Activated T-helper 1 cell treated with anti-CD3 and anti-CD28 coated beads, Interleukin-2, amount 50 U/mL, for 16 hours (primary cell): ENCODE measurements around the gene OR5H1.
"Not testable (repeated sequence)": the region's sequence is repeated elsewhere in the genome, so short reads cannot be mapped to it uniquely, and the experiment has no call there.

Experiments
- DNase-seq, 2 donors: peaks; one replicate each; pipeline ENCODE4 v3.0.0-alpha.2; 2020; ENCODE audit warnings: low read depth in 1 of 2, low spot score in 1 of 2

The OR5H1 gene

DNA sequence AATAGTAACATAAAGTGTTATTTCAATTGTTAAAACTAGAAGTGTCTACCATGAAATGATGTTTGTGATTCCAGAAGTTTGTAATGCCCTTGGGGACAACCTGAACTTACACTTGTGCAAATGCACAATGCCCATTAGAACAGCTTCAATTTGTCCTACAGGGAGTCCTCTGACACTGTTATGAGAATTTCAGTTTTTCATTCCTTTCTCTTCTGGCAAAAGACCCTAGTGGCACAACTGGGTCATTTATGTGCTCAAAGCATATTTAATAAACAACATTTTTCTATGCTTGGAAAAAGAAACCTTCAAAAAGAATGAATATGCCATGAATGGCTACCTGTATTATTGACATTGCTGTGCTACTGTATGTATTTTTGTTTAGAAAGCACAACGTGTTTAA, at the start of gene OR5H1:
TSS of gene OR5H1 (plus strand) at position 301 of the 400 bp plus-strand sequence. CDS start 1,977 bp downstream, outside the sequence.
- DNase-seq, result no peak

DNA sequence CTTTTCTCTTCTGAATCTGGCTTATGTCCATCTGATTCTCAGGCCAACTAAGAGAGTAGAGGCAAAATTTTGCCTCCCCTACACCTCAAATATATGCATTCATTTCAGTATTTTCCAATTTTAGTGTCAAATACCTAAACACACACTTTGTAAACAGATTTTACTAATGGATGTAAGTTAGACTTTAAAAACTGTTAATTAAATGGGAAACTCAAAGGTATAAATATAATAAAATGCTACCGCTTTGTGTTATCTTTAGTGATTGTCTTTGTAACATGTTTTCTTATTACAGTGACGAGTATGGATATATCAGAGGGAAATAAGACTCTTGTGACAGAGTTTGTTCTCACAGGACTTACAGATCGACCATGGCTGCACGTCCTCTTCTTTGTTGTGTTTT, 43.6 kb upstream of the OR5H1 start, which contains the start of gene OR5AC2:
TSS of gene OR5AC2 (plus strand) at position 301 of the 400 bp plus-strand sequence. CDS start at position 301, 0 bp downstream.
- DNase-seq, result no peak

DNA sequence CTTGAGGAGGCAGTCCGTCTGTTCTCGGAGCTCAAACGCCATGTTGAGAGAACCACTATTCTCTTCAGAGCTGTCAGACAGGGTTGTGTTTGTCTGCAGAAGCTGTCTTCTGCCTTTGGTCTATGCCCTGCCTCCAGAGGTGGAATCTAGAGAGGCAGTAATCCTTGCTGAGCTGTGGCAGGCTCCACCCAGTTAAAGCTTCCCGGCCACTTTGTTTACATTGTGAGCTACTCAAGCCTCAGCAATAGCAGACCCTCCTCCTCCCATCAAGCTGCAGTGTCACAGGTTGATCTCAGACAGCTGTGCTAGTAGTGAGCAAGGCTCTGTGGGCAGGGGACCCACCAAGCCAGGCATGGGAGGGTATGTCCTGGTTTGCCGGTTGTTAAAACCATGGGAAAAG, 34.6 kb upstream of the OR5H1 start:
- DNase-seq, result no peak

DNA sequence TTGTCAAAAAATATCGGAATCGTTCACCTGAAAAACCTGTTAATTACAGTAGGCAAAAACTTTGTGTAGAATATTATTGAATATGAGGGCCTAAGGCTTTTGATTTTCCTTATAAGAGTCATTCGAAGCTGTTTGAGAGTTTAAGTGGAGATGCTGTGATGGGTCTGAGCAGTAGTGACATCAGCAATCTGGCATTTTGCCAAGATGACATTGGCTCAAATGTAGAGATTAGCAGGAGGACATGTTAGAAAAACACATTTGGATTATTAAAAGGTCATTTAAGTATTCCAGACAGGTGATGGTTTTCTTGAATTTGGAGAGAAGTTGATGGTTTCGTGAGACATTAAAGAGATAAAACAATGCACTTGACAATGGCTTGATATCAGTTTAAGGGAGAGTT, 30.7 kb upstream of the OR5H1 start:
- no peak for DNase-seq

DNA sequence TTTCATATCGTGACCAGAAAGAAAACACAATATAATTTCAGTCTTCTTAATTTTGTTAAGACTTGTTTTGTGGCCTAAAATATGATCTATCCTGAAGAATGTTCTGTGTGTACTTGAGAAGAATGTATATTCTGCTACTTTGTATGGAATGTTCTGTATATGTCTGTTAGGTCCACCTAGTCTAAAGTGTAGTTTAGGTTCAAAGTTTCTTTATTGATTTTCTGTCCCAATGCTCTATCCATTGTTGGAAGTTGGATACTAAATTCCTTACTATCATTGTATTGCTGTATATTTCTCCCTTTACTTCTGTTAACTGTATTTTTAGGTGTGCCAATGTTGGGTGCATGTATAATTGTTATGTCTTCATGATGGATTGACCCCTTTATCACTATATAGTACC, 22.4 kb upstream of the OR5H1 start:
- DNase-seq, result no peak

DNA sequence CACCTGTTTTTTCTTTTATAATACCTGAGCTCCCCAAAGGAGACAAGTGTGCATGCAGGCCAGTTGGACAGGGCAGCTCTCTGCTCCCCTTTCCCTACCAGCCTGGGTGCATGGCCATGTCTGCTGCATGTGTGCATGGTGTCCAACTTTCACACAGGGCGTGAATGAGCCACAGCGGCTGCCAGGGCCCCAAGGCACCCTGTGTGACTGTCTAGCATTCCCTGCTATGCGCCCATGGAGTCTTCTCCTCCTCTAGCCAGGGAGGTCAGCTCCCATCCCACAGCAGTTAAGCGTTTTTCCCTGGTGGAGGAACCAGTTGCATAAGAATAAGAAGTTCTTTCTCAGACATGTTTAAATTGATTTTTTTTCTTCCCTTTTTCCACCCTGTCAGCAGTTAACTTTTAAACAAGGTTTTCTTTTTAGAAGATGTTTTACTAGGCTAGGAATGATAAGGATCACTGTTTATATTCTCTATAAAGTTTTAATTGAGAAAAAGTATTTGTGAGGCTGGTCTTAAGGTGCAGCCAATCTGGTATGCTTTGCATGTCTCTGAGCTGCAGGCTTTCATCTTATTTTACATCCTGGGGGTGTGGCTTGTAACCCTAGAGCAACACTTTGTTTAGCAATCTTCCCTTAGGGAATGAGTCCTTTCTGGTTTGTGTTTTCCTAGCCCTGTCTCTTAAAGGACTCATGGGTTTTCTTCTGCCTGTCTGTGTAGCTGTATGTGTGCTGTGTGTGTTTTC, 20.5 kb upstream of the OR5H1 start:
- no peak for DNase-seq

DNA sequence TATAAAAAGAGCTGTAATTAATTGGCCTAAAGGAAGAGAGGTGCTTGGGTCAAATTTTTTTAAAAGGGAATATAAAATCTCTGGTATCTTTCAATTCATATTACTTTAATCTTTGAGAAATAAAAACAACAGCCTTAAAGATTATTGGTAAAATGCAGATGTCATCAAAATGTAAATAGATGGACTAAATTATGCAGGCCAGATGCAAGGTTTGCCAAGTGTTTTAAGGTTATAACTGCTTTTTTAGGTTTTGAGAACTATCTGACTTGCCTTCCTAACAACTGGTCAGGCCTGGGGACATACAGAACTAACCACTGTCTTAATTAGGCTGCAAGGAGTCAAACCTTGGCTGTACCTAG, 20.0 kb upstream of the OR5H1 start:
- no peak for DNase-seq

DNA sequence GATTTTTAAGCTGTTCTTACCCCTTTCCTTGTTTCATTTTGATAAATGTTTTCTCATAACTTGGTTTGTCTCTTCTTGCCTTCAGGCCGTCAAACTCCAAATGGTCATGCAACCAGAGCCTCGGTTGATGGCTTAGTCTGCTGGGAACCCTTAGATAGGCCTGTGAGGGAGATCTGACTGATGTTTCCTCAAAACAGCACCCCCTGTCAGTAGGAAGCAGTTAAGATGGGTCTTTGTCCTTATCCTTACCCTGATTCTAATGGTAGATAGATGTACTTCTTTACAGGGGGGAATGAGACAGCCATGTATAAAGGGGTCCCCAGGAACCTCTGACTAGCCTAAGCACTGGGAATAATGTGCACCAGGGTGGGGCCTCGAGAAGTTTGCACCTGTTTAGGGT, 16.3 kb upstream of the OR5H1 start:
- no peak for DNase-seq

DNA sequence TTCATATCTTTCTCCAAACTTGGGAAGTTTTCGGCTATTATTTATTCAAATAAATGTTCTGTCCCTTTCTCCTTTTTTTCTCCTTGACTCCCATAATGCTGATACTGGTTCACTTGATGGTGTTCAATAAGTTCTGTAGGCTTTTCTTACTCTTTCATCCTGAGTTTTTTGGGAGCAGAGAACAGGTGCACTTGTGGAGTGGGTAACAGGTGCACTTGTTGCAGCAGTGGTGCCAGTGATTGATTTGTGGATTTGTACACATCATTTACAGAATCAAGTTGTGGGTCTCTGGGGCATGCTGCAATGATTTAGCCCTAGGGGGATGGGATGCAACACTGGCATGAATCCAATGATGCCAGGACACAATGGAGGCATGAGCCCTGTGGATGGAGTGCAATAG, 14.8 kb upstream of the OR5H1 start:
- DNase-seq, result no peak

DNA sequence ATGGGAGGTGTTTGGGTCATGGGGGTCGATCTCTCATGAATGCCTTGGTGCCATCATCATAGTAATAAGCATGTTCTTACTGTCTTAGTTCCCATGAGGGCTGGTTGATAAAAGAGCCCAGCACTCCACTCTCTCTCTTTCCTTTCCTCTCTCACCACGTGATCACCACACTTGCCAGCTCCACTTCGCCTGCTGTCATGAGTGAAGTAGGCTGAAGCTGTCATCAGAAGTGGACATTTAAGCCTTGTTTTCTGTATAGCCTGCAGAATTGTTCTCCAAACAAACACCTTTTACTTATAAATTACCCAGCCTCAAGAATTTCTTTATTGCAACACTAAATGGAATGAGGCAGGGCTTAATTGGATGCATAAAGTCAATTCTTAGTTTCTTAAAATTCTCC, 6.1 kb downstream of the OR5H1 start:
- no peak for DNase-seq

DNA sequence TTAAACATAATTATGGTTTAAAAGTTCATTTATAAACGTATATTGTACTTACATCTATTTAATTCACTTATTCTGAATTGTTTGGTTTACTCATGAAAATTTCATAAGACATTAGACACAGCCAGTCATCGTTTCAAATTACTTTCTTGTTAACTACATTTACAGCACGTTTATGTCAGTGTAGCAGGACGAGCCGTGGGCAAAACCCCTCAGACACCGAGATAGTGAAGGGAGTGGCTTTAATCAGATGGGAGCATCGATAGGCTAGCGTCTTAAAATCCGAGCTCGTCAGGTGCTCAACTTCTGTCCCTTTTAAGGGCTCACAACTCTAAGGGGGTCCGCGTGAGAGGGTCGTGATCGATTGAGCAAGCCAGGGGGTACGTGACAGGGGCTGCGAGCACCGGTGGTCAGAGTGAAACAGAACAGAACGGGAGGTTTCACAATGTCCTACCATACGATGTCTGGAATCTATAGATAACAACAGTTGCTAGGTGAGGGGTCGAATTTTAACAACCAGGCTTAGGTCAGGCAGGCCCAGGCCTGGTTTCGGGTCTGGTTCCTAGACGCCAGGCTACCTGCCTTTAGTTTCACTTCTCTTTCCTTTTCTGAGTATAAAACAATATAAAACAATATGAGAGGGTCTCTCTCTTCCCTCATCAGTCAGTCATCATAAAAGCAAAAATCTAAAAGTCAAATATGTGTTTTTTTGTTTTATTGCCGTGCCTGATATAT, 7.5 kb downstream of the OR5H1 start:
- DNase-seq, result not testable (repeated sequence)

DNA sequence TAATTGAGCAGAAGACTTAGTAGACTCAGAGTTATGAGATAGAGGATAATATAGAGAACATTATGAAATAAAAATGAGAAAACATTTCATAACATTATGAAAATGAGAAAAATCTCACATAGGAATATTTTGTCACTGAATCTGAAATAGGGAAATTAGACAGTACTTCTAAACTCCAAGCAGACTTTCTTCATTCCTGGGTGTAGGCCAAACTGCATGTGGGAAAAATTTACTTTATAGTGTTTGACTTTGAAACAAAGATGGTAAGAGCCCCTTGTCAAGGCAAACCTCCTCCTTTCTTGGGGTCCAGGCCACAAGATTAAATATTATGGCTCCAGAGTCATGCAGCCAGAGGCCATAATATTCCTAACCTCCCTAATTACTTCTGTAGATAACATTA, 10.0 kb downstream of the OR5H1 start:
- no peak for DNase-seq

DNA sequence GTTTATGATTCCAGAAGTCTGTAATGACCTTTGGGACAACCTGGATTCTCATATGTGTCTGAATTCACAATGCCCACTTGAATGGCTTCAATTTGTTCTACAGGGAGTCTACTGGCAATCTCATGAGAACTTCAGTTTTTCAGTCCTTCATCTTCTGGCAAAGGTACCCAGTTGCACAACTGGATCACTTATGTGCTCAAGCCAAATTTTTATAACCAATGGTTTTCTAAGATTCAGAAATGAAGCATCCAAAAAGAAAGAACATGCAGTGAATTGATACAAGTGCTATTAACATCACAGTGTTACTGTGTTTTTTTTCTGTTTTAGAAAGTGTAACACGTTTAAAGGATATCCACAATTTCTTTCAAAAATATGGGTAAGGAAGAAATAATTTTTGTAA, 16.7 kb downstream of the OR5H1 start, which contains the start of gene OR5H14:
TSS of gene OR5H14 (plus strand) at position 301 of the 400 bp plus-strand sequence. CDS start 1,907 bp downstream, outside the sequence.
- no peak for DNase-seq

DNA sequence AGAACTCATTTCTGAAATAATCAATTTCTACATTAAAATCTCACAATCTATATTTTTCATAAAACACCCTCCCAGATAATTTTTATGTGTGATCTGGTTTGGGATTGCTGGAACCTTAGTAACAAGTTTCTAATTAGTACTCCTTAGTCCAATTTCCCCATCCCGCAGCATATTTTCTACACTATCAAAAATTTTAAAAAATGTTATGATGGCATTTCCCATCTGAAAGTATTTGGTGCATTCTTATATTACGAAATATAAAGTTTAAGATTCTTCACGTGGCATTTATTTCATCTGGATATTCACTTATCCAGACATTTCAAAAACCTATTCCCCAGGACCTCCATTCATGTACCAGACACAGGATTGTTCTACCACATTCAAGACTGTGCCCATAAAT, 18.2 kb downstream of the OR5H1 start:
- no peak for DNase-seq

DNA sequence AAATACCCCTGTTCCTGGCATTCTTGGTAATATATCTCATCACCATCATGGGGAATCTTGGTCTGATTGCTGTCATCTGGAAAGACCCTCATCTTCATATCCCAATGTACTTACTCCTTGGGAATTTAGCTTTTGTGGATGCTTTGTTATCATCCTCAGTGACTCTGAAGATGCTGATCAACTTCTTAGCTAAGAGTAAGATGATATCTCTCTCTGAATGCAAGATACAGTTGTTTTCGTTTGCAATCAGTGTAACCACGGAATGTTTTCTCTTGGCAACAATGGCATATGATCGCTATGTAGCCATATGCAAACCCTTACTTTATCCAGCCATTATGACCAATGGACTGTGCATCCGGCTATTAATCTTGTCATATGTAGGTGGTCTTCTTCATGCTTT, 18.9 kb downstream of the OR5H1 start:
- not testable (repeated sequence) for DNase-seq

DNA sequence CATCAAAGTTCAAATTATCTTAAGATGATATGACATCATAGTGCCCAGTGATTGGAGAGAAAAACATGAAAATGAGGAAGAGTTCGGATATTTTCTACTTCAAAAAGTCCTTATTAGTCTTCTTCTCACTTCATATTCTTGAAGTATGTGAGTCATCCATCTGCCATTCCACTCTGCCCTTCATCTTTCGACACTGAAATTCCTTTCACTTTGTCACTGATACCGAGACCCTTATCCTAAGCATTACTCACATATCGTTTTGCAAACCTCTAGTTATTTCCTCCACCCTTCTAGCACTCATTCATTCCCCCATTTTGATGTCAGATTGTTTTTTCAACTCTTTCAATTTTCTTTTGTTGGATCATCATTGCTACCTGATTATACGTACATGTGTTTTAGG, 20.7 kb downstream of the OR5H1 start:
- no peak for DNase-seq

DNA sequence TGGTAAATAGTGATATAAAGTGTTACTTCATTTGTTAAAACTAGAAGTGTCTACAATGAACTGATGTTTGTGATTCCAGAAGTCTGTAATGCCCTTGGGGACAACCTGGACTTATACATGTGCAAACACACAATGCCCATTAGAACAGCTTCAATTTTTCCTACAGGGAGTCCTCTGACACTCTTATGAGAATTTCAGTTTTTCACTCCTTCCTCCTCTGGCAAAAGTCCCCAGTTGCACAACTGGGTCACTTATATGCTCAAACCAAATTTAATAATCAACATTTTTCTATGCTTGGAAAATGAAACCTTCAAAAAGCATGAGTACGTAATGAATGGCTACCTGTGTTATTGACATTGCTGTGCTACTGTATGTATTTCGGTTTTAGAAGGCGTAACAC, 35.9 kb downstream of the OR5H1 start, which contains the start of gene OR5H15:
TSS of gene OR5H15 (plus strand) at position 301 of the 400 bp plus-strand sequence. CDS start 2,004 bp downstream, outside the sequence.
- no peak for DNase-seq

DNA sequence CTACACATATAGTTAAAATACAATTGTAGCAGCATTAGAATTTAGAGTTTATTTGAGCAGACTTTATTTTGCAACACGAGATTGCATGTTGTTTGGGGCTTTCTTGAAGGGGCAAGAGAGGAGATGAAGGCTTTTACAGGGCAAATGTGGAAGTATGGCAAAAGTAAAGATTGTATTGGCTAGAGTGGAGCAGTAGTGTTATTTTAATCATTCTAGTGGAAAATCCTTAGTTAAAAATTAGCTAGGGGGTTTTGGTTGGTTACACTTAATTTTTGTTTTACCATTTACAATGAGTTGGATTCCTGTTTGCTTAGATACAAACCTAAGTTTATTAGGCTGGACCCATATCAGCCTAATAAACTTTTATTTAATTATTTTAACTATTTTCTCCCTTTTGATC, 40.5 kb downstream of the OR5H1 start:
- DNase-seq, result no peak

DNA sequence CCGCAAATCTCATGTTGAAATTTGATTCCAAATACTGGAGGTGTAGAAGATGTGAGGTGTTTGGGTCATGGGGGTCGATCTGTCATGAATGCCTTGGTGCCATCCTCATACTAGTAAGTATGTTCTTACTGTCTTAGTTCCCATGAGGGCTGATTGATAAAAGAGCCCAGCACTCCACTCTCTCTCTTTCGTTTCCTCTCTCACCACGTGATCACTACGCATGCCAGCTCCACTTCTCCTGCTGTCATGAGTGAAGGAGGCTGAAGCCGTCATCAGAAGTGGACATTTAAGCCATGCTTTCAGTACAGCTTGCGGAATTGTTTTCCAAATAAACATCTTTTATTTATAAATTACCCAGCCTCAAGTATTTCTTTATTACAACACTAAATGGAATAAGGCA, 42.1 kb downstream of the OR5H1 start:
- DNase-seq, result no peak

DNA sequence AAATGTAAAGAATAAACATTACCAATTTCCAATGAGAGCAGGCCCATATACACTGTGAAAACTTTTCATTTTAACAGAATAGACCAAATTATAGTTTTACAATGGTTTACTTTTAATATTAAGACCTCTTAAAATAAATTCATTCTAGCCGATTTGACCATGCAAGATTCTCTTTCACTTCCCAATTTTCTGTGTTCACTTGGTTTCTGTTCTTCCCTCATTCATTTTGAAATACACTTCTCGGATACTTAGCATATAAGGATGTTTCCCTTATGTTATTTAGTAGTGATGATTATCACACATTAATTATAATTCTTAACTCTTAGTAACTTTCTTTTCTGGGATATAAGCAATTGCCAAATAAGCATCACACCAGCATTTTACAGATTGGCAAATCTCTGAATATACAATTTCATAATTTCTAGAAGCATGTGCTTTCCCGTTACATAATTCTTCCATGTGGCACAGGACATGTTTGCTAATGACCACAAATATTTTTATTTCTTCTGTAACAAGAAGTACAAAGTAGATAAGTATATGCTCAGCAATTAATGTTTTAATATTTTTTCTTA, 49.9 kb downstream of the OR5H1 start:
- no peak for DNase-seq

DNA sequence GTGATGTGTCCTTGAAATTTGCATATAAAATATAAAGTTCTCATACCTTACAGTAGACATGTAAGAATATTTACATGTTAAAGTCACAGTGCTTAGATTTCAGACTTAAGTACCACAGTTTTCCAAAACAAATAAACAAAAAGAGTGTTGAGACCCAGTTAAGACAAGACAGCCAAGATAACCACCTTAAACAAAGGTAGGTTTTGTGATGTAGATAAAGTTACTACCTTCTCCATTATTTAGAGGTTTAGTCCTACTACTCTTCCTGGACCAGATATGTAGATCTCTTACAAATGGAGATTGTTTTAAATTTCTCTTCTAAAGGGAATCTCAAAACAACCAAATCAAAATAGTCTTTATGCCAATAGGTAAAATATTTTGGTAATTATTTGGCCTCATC, 51.7 kb downstream of the OR5H1 start:
- no peak for DNase-seq

DNA sequence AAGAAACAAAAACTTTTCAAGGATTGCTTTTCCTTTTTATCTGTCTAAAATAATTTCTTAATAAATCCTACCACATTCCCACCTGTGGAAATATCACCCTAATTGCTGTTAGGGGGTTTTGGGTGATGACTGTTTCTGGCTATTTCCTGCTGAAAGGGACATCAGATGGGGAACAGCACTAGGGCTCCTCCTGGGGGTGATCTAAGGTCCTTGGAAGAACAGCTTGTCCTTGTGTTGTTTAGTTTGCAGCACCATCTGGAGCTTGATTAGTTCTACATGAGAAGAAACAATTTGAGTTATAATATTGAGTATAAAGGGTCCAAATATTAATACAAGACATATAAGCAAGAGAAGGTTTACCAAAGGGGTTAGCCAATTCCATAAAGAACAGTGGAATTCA, 54.7 kb downstream of the OR5H1 start:
- DNase-seq, result no peak
